Right lobe of liver (tissue), 4 donors: ENCODE data around the gene NQO2.

Experiments
- CTCF ChIP-seq, 4 donors: fragments of 200-600 bp in 3 of 4; fragments of 450-650 bp in 1 of 4; IDR thresholded peaks; one replicate each; pipeline versions ENCODE4 v1.5.1 to v1.8.0; 2016 to 2022; ENCODE audit warnings: antibody characterized with exemption in 4 of 4, mild to moderate bottlenecking in 2 of 4
- POLR2A ChIP-seq: fragments of 450-650 bp; IDR thresholded peaks from one replicate; pipeline ENCODE4 v1.6.1; 2017; ENCODE audit warnings: antibody characterized with exemption, mild to moderate bottlenecking
- donor health status: DM: no; HTN: no; CAD: no.
- donor health status: DM: no; HTN: no; CAD: no.
- donor health status: DM: no; HTN: yes; CAD: no.

- no peak for TF ChIP-seq CTCF (IDR thresholded peaks at IDR 0.05)
- no peak for TF ChIP-seq POLR2A
These were observed 46.1 kb downstream of the NQO2 start for GRCh38 chr6:3045777-3046176.
